Duodenal mucosa (tissue), 2 donors: ENCODE measurements around the gene CHL1.

ENCODE experiments used
- H3K27ac ChIP-seq: one replicate; pipeline ENCODE4 v1.7.0; 2013; ENCODE audit warnings: low read depth, low read length
- H3K27me3 ChIP-seq, 2 donors: one replicate each; pipeline ENCODE4 v1.7.0; 2013; ENCODE audit warnings: low read length in 2 of 2, control low read depth in 1 of 2; ENCODE audit not compliant: insufficient read depth in 2 of 2, control insufficient read depth in 1 of 2
- H3K36me3 ChIP-seq, 2 donors: one replicate each; pipeline ENCODE4 v1.7.0; 2013; ENCODE audit warnings: low read length in 2 of 2, control low read depth in 1 of 2; ENCODE audit not compliant: insufficient read depth in 2 of 2, control insufficient read depth in 1 of 2
- H3K4me1 ChIP-seq, 2 donors: one replicate each; pipeline ENCODE4 v1.7.0; 2013; ENCODE audit warnings: low read length in 2 of 2, control low read depth in 1 of 2; ENCODE audit not compliant: insufficient read depth in 2 of 2, control insufficient read depth in 1 of 2
- H3K4me3 ChIP-seq, 2 donors: one replicate each; pipeline ENCODE4 v1.7.0; 2013; ENCODE audit warnings: low read length in 2 of 2, low read depth in 1 of 2
- H3K9ac ChIP-seq, 2 donors: one replicate each; pipeline ENCODE4 v1.7.0; 2013; ENCODE audit warnings: low read length in 2 of 2, low read depth in 1 of 2
- H3K9me3 ChIP-seq, 2 donors: one replicate each; pipeline ENCODE4 v1.7.0; 2013; ENCODE audit warnings: low read length in 2 of 2, control low read depth in 1 of 2; ENCODE audit not compliant: control insufficient read depth in 1 of 2

CHL1 gene

GRCh38 chr3:217099-217813, 20.7 kb downstream of the CHL1 start:
- no peaks in the 10 kb centered on the region for H3K9me3 ChIP-seq
- H3K36me3 ChIP-seq = no peaks in the 10 kb centered on the region
- H3K4me3 ChIP-seq = no peak overlapping the region
- no peaks in the 10 kb centered on the region for H3K27me3 ChIP-seq
- H3K4me1 ChIP-seq = no peaks in the 10 kb centered on the region
- no peak overlapping the region for H3K27ac ChIP-seq
- H3K9ac ChIP-seq = no peak overlapping the region

GRCh38 chr3:217948-218347, 21.4 kb downstream of the CHL1 start:
- no peaks in the 10 kb centered on the region for H3K9me3 ChIP-seq
- no peak overlapping the region for H3K27ac ChIP-seq
- no peaks in the 10 kb centered on the region for H3K36me3 ChIP-seq
- no peaks in the 10 kb centered on the region for H3K27me3 ChIP-seq
- H3K4me3 ChIP-seq = no peak overlapping the region
- H3K4me1 ChIP-seq = no peaks in the 10 kb centered on the region
- no peak overlapping the region for H3K9ac ChIP-seq

DNA sequence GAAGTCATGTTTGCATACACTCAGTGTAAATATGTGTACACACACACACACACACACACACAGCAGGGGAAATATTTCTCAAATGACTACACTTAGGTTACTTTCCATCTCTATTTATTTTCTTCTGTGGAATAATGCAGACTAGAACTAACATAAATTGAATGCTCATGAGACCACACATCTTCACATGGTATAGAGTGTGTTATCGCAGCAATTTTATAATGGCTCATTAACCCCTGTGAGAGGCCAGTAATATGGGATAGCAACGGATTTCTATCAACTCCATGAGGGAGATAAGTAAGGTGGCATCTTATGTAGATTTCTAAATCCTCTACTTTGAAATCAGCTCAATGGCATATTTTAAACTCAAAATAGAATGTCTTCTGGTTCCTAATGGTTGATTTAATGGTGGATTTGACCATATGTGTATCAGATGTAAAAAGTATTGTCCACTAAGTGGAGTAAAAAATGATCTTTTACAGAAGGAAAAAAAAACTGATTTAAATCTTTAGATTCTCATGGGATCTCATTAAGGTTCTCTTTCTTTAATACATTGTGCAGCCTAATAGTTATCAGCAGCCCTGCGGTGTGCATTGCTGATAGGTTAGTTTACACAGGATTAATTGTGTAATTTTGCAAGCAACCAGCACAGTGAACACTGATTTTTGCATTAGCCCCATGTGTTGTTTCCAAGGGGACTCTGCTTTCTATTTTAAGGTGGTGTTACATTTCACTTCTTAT, 32.0 kb downstream of the CHL1 start:
- no peak overlapping the region for H3K27ac ChIP-seq
- no peaks in the 10 kb centered on the region for H3K4me1 ChIP-seq
- H3K9me3 ChIP-seq = peaks cover 0 to 6% of the 10 kb centered on the region in 2 donors
- H3K9ac ChIP-seq = no peak overlapping the region
- H3K4me3 ChIP-seq = no peak overlapping the region
- no peaks in the 10 kb centered on the region for H3K36me3 ChIP-seq
- no peaks in the 10 kb centered on the region for H3K27me3 ChIP-seq

- Histone ChIP-seq H3K36me3 (no peaks in the 10 kb centered on the region), H3K27me3 (no peaks in the 10 kb centered on the region), H3K27ac (no peak overlapping the region), H3K4me3 (no peak overlapping the region), H3K4me1 (no peaks in the 10 kb centered on the region), H3K9me3 (no peaks in the 10 kb centered on the region), H3K9ac (no peak overlapping the region)
These were observed 32.7 kb downstream of the CHL1 start for GRCh38 chr3:229183-229661.

- Histone ChIP-seq H3K9ac (no peak overlapping the region), H3K27me3 (no peaks in the 10 kb centered on the region), H3K36me3 (no peaks in the 10 kb centered on the region), H3K4me1 (no peaks in the 10 kb centered on the region), H3K4me3 (no peak overlapping the region), H3K27ac (no peak overlapping the region), H3K9me3 (no peaks in the 10 kb centered on the region)
These were observed 40.3 kb downstream of the CHL1 start for GRCh38 chr3:236881-237280.

DNA sequence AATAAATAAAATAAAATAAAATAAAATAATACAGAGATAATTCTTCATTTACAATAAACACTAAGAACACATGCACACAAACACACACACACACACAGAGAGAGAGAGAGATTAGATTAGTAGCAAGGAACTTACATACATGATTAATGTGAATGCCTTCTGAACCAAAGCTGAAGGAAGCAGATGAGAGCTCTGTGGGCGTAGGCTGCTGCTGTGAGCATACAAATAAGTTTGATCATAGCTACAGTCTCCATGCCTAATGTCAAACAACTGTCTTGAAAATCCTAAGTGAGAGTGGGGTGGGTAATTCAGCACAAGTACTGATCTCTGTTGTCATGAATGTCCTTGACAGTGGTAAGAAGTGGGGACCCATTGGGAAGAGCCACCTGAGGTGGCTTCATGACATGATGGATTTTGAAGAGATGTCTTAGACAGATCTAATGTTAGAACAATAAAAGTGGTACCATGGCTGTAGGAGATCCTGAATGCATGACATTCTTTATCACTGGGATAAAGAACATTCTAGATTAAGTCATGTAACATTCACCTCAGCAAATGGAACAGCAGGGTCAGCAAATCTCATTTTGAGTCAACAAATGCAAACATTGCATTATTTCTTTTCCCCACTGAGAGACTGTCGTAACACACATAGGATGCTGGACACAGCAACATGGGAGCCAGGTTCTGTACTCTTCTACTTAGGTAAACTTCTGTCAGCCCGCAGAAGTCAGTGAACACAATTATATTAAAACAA, 46.2 kb downstream of the CHL1 start:
- Histone ChIP-seq H3K4me3 (no peak overlapping the region), H3K9me3 (no peaks in the 10 kb centered on the region), H3K36me3 (no peaks in the 10 kb centered on the region), H3K27ac (no peak overlapping the region), H3K4me1 (no peaks in the 10 kb centered on the region), H3K9ac (no peak overlapping the region), H3K27me3 (no peaks in the 10 kb centered on the region)

GRCh38 chr3:243356-243725, 46.8 kb downstream of the CHL1 start:
- H3K27ac ChIP-seq = no peak overlapping the region
- H3K9me3 ChIP-seq = no peaks in the 10 kb centered on the region

DNA sequence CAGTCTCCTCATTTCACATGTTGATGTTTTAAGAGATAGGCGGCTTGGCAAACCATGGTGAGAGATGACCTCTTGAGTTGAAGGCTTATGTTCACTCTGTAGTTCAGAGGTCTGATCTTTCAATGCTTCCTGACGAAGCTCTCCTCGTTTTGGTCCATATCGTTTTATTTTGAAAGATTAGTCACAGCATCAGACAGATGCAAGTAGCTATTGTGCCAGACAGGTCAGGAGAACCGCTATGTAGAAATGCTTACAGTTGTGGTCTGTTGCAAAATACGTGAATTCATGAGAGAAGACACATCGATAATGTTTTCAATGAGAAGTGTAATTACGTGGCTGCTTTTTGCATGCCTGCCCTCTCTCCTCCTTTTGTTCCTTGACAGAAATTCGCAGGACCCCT, 47.5 kb downstream of the CHL1 start:
- no peak overlapping the region for H3K4me3 ChIP-seq
- no peaks in the 10 kb centered on the region for H3K4me1 ChIP-seq
- no peak overlapping the region for H3K9ac ChIP-seq
- H3K36me3 ChIP-seq = no peaks in the 10 kb centered on the region
- H3K27me3 ChIP-seq = no peaks in the 10 kb centered on the region
- no peak overlapping the region for H3K27ac ChIP-seq
- no peaks in the 10 kb centered on the region for H3K9me3 ChIP-seq

More at GRCh38 chr3:243356-243725, 46.8 kb downstream of the CHL1 start:
- H3K4me1 ChIP-seq = no peaks in the 10 kb centered on the region
- H3K36me3 ChIP-seq = no peaks in the 10 kb centered on the region
- no peaks in the 10 kb centered on the region for H3K27me3 ChIP-seq
- no peak overlapping the region for H3K4me3 ChIP-seq
- H3K9ac ChIP-seq = no peak overlapping the region

- H3K36me3 ChIP-seq = no peaks in the 10 kb centered on the region
- no peak overlapping the region for H3K27ac ChIP-seq
- H3K9ac ChIP-seq = no peak overlapping the region
- H3K9me3 ChIP-seq = no peaks in the 10 kb centered on the region
- no peaks in the 10 kb centered on the region for H3K27me3 ChIP-seq
- H3K4me3 ChIP-seq = no peak overlapping the region
- H3K4me1 ChIP-seq = no peaks in the 10 kb centered on the region
These were observed 51.4 kb downstream of the CHL1 start for GRCh38 chr3:247916-248315.
